CD4-positive, alpha-beta T cell treated with Interleukin-6 for 4 hours (primary cell): Measurements from ENCODE around the gene GSTA4.
A peak's percentile ranks its signal among the peaks of the same experiment; 100 is the strongest.

Experiments used
- DNase-seq: peaks from one replicate; pipeline ENCODE4 v3.0.0-alpha.2; 2020; ENCODE audit warnings: mixed read lengths

GSTA4 gene, protein sequence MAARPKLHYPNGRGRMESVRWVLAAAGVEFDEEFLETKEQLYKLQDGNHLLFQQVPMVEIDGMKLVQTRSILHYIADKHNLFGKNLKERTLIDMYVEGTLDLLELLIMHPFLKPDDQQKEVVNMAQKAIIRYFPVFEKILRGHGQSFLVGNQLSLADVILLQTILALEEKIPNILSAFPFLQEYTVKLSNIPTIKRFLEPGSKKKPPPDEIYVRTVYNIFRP

DNA sequence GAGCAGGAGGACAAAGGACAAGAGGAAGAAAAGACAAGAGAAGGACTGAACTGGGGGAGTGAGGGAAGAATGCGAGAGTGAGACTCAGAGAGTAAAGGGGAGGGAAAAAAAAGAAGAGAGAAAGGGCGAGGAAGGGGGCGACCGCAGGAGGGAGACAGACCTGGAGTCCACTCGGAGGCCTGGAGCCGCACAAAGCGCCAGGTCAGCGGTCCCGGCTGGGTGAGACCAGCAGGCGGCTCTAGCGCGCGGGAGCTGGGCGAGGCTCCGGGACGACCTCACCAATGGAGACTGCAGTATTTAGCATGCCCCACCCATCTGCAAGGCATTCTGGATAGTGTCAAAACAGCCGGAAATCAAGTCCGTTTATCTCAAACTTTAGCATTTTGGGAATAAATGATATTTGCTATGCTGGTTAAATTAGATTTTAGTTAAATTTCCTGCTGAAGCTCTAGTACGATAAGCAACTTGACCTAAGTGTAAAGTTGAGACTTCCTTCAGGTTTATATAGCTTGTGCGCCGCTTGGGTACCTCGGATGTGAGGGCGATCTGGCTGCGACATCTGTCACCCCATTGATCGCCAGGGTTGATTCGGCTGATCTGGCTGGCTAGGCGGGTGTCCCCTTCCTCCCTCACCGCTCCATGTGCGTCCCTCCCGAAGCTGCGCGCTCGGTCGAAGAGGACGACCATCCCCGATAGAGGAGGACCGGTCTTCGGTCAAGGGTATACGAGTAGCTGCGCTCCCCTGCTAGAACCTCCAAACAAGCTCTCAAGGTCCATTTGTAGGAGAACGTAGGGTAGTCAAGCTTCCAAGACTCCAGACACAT is at the start of gene GSTA4:
TSS of gene GSTA4 (minus strand) at position 196 of the 824 bp plus-strand sequence. CDS start 1,041 bp downstream, outside the sequence.
- peak; percentile 90 for DNase-seq

DNA sequence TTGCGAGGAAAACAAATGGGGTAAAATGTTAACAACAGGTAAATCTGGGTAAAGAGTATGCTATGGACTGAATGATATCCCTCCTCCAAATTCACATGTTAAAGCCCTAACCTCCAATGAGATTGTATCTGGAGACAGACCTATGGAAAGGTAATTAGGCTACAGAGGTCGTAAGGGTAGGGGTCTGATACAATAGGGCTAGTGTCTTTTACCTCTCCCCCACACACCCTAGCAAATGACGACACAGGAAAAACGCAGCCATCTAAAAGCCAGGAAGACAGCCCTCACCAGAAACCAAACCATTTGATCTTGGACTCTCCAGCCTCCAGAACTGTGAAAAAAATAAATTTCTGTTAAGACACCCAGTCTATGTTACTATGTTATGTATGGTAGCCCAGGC is 49.5 kb upstream of the GSTA4 start:
- no peak for DNase-seq

DNA sequence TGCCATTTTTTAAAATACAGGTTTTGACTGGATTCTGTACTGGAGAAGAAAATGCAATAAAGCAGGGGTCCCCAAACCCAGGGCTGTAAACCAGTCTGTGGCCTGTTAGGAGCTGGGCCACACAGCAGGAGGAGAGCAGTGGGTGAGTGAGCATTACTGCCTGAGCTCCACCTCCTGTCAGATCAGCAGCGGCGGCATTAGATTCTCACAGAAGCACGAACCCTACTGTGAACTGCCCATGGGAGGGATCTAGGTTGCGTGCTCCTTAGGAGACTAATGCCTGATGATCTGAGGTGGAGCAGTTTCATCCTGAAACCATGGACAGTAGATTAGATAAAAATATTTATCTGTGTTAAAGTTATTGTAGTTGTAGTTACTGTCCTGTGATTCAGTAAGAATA is 49.0 kb upstream of the GSTA4 start:
- no peak for DNase-seq

DNA sequence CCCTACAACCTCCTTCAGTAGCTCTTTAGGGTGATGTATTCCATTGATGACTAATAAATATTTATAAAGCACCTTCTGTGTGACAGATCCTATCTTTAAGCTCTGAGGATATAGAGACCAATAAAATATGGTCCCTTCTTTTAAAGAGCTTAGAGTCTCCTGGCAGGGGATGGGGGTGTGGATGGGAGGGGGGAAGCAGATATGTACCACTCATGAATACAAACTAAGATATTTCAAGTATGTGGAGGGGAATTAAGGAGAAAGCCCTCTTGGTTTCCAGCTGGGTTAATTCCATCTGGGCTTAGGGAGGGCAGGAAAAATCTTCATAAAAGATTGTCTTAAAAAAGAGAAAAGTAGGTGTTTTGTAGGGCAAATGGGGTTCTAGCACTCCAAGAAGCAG is 48.5 kb upstream of the GSTA4 start:
- DNase-seq, result no peak

DNA sequence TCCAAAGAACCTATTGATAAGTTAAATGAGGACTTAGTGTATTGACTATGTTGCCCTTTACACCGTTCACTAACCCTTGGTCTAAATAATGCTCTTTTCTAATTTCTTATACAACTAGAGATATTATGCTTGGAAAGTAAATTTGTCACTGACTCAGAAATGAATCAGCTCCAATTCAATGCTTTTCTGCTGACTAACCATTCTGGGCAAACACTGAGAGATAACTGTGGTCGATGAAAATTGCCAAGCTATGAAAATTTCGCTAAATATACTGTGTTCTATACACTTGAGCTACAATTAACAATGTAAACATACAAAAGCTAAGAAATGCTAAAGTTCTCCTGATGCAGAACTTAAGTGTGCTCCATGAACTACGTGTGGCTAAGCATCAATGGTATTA is 47.0 kb upstream of the GSTA4 start:
- no peak for DNase-seq

DNA sequence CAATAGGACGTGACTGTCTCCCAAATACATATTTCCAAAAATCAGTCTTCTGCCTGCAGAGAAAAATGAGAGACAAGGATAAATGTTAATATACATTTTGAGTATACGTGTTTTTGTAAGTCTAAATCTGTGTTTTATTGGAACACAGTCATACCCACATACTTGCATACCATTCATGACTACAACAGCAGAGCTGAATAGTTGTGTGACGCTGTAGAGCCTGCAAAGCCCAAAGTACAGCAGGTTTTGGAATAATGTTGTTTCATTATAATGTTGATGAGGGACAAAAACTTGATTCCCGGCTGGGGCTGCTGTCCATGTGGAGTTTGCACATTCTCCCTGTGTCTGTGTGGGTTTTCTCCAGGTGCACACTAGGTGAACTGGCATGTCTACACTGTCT is 46.3 kb upstream of the GSTA4 start:
- no peak for DNase-seq

DNA sequence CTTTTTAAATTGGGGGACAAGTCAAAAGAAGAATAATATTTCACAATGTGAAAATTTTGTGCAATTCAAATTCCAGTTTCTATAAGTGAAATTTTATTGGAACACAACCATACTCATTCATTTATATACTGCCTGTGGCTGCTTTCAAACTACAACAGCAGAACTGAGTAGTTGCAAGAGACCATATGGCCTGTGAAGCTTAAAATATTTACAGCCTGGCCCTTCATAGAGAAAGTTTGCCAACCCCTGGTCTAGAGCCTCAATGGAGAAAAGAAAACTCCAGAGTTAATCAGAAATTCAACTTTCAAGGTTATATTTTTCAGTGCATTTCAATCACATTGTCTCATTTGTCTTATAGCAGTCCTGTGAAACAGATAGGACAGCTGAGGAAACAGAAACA is 43.5 kb upstream of the GSTA4 start:
- DNase-seq, result no peak

DNA sequence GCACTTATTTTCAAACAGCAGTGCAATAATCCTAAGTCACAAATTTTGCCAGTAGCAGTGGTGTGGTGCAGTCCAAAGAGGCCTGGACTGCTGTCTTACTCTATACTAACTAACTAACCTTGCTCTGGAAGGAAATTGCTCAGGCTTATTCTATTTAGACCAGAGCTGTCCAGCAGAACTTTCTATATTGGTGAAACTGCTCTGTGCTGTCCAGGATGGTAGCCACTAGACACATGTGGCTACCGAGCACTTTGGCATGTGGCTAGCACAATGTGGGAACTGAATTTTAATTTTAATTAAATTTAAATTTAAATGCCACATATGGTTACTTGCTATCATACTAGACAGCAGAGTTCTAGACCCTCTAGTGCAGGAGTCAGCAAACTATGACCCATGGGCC is 43.1 kb upstream of the GSTA4 start:
- no peak for DNase-seq

DNA sequence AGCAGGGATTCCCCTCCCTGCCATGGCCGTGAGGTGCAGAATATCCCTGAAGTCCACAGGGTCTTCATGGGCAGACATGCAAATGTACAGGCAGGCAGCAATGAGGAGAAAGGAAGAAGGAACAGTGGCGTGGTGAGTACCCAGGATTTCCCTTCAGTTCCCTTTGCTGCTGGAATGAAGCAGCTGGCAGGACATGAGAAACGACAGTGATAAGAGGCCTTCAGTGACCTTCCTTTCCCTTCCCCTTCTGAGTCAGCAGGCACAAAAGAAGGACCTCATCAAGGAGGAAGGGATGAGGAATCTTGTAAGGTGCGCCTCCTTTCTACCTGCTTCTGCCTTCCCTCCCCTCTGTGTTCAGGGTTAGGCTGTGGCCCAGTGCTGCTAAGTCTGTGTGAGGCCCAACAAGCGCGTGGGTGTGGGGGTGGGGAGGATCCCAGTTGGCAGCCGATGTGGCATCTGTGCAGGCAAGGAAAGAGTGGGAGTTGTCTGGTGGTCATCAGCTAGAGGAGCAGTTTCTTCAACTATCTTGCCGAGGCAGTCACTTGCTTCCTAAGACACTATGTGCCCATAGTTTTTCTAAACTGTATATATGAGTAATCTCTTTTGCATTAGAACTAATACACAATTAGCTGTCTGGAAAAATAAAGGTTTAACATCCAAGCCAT is 40.6 kb upstream of the GSTA4 start:
- DNase-seq, result no peak

DNA sequence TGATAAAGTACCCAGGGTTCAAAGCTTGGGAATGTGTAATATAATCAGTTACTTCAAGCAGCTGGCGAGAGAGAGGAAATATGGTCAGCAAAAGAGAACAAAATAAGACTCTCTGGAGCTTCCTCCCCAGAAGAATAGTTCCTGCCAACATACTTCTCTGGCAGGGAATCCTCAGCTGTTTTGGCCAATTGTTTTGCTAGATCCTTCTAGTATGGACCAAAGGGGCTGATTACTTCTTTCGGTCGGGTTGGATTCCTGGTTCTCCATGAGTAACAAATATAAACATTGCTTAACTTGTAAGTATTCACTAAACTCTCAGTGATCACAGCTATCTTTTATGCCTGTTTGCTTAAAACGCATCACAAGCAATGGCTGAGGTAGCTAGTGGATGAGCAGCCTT is 38.7 kb upstream of the GSTA4 start:
- no peak for DNase-seq

DNA sequence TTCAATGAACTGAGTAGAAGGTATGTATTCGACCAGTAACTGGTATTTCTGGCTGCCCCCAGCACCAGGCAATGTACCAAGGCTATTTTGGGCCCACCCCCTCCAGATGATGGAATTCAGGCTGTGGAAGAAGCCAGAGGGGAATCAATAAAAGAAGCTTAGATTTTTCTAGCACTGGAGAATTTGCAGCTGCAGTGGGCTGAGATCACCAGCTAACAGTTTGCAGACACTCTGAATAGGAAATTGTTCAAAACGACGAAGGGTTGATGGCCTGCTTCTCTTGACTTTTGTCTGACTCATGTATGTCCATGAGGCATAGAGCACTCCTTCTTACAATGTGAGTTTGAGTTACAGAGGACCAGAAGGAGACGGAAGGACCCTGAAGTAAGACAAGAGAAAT is 37.8 kb upstream of the GSTA4 start:
- DNase-seq, result no peak

DNA sequence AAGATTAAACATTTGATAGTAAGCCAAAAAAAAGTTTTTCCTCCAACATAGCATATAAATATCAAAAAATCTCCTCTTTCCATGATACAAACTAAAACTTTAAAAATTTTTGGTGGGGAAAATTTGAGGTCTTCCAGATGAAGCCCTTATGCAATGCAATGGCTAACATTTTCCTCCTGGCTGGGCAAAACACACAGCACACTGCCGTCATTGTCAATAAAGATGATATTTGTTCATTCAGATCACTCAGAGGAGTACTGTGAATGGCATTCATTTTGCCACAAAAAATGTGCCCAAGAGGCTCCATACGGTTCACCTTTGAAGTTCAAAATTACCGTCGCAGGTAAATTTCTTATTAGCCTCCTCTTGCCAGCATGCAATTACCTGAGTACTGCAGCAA is 36.2 kb upstream of the GSTA4 start:
- DNase-seq, result no peak

DNA sequence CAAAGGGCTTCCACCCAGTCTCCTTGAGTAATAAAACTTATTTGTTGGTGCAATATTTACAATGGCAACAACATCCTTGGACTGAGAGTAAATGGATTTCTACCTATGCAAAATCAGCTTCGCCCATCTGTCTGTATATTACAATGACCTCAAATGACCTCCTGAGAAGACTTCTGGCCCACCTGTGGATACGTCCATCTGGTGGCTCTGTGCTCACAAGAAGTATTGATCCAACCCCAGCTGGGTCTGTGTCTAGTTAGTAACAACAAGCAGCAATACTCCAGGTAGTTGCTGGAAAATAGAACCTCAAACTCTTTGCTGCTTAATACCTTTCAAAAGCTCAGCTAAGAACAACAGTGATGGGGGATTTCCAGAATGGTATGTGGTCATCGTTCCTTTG is 34.7 kb upstream of the GSTA4 start:
- DNase-seq, result no peak

DNA sequence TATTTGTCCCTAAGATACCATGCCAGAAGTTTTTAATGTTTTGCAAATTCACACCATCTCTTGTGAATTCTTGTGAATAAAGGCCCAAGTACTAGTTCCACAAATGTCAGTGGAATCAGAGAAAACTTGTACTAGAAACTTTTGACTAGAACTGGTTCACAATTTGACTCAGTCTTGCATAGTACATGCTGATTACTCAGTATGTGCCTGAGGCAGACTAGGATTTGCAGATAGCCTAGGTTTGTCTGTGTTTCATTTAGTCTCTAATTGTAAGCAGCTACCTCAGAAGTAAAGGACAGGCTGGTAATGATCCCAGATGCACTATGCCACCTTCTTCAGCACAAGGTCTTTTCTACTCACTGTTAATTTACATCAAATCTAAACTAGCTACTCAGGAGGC is 34.2 kb upstream of the GSTA4 start:
- DNase-seq, result no peak

DNA sequence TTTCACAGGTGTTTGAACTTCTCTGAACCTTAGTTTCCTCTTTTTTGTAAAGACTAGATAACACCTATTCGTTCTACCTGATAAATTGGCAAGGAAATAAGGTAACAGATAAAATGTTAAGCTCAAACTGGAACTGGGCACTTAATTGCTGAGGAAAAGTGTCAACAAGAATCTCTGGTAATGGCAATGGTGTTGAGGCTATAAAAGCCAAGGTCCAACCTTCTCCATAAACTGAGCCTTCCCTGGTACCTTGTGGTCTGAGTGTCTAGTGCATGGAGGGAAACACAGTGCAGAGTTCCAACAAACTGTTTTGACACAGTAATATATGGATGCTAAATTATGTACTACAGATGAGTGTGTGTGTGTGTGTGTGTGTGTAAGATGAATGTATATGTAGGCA is 33.4 kb upstream of the GSTA4 start:
- no peak for DNase-seq

DNA sequence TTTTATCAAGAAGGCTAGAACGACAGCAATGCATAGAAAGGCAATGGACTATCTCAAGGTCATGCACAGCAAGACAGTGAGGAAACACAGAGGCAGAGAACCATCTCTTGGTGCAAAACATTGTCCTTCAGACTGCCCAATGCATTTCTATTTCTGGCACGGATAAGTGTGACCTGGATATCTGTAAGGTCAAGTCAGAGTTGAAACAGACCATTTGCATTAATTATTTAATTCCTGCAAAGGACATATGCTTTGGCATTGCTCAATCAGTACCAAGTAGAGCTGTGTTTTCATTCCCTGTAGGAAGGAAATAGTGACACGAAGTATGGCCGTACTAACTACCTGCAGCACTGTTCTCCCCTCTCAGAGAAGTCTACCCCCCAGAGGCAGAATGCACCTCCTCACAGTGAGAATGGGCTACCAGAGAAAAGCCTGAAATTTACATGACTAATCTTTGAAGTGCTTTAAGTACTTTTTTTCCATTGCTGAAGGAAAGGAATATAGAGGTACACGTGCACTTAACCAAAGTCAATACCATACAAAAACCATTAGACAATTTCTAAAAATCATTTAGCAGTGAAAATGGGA is 32.1 kb upstream of the GSTA4 start:
- no peak for DNase-seq

DNA sequence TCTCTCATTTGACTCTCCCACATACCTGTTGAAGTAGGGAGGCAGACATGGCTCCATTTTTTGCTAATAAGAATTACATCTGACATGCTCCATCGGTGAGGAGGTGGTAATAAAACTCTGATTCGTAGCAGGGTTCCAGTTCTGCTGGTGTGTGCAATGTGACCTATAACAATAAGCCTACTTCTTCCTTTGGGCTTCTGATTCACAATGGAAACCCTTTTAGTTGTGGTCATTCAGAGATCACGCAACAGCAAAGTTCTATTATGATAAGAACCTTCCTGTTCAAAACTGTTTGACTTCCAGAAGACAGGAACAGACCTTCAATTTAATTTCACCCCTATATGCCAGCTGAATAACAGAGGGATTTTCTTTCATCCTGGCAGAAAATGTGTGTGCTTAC is 31.4 kb upstream of the GSTA4 start:
- no peak for DNase-seq

DNA sequence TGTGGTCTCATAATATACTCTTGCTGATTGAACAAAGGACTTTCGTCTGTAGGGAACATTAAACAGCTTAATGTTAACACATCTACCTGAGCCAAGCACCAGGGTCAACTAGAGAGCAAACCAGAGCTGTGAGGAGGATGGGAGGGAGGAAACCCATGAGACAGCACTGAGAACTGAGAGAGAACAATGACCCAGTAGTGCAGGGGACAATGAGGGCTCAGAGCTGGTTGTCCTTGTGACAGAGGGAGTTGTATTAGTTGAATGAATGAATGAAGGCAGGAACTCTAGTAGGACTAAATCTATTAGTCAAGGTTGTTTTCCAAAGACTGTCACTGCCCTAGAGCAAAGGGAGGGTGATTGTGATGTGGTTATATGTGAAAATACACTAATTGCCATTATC is 28.2 kb upstream of the GSTA4 start:
- DNase-seq, result no peak

DNA sequence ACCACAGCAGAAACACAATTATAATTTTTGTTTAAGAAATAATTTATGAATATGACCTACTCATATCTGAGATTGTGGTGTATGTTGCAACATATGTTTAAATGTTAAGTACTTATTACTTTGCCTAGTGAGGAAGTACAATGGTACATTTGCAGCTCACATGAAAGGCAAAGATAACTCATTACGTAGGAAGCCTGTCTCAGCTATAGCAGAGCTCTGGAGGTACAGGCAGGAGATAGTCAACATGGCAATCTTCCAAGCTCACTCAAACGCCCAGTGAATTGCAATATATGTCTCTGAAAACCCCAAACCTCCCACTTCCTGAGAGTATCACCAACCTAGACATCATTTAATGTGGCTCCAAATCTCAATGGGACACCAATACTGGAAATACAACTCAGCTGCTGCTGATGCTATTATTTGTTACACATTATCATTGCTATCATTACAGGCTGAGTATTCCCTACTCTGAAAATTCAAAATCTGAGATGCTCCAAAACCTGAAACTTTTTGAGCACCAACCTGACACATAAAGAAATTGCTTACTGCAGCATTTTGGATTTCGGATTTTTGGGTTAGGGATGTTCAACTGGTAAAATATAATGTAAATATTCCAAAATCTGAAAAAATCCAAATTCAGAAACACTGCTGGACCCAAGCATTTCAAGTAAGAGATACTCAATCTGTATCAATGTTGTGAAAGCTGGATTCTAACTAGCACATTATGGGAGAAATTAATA is 25.1 kb upstream of the GSTA4 start:
- no peak for DNase-seq

DNA sequence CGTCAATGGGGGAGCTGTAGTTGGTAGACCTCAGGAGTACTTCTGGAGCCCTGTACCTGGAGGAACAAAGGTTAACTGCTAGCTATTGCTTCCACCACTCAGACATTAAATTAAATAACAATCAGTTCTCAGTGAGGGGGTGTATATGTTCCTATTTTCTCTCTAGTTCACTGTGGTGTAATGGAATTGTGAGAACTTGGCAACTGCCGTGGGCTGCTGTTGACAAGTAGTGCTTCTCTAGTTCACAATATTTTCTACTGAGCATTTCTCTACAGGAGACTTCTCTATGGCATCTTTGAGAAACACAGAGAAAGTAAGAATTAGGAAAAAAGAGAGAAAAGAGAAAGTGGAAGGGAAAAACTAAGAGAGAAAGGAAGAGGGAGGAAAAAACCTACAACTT is 23.4 kb upstream of the GSTA4 start:
- no peak for DNase-seq

DNA sequence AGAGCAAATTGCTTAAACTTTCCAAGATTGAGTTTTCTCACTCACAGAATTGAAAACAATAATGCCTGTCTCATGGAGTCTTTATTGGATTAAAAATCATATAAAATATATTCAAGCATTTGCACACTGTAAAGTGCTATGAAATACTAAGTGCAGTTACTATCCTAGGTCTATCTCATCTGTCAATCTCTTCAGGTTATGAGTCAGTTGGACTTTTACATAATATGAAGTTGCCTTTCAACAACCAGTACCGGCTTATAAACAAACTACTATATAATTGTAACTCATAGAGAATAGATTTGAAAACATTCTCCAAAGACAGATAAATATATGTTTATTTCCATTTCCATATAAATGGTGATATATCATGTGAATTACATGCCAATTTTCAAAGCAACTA is 20.4 kb upstream of the GSTA4 start:
- no peak for DNase-seq

DNA sequence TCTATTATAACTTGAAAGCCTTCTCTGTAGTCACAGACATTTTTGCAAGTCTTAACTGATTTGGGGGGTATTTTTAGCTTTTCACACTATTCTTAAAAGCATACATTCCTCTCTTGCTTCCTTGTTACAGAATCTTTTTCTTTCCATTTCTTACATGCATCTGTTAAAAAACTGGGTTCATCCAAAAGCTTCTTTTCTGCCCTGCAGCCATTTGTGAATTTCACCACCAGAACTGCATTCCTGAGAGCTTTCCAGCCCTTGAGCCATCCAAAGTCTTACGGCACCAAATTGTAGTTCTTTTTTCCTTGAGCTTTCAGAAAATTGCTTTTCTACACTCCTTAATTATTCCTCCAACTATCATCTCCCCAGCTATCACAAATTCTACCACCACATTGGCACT is 19.7 kb upstream of the GSTA4 start:
- DNase-seq, result no peak

DNA sequence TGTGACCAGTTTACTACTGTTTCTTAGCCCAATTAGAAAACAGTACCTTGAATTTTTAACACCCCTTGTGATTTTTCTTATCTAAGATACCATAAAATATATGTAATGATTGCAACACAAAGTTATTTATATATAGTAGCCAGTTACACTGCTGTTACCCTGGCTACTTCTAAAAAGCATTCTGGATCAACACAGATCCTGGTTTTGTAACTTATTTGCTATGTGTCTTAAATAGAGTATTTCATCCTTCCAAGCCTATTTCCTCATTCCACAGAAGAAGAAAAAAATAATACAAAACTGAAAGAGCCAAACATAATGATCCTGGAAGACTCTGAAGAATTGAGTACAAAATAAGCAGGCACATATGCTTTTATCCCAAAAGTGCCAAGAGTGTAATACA is 19.0 kb upstream of the GSTA4 start:
- DNase-seq, result no peak
